Measurements from ENCODE around the gene CARD19.
"Not testable (repeated sequence)": the region's sequence is repeated elsewhere in the genome, so short reads cannot be mapped to it uniquely, and the experiment has no call there.

CARD19 gene

DNA sequence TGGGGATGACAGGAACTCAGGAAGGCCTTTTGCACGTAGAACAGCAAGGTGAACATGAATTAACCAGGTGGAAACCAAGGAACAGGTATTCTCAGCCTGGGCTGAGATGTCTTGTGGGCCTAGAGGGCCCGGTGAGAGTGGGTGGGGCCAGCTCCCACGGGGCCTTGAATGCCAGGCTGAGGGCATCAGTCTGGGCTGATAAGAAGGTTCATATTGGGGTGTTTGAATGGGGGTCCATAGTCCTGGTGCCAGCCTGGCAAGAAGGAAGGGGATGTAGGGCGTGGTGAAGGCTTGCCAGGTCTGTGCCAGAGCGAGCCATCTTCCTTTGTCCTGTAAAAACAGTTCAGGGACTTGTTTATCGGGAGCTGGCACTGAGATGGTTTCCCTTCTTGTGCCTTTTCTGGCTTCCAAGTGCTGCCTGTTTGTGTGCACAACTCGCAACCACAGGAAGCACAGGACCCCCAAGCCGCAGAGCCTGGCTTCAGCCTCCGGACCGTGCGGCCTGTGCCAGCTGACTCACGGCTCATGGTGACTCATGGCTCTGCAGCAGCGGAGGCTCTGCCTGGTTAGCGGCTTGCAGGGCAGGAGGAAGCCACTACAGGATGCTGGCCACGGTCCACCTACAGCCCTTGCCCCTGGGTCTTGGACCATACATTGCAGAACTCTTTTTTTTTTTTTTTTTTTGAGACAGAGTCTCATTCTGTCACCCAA is 2.4 kb downstream of the CARD19 start:
- peak; percentile 77 for DNase-seq
- Mint-ChIP-seq H3K4me1 (peaks cover 65% of the 10 kb centered on the region), H3K36me3 (ENCODE audit: low read depth) (peaks cover 10% of the 10 kb centered on the region), H3K4me3 (peak overlapping the region; percentile 84), H3K9me3 (peaks cover 5% of the 10 kb centered on the region), H3K27me3 (no peaks in the 10 kb centered on the region), H3K27ac (peak overlapping the region; percentile 73)
- ATAC-seq, result peak; percentile 45

DNA sequence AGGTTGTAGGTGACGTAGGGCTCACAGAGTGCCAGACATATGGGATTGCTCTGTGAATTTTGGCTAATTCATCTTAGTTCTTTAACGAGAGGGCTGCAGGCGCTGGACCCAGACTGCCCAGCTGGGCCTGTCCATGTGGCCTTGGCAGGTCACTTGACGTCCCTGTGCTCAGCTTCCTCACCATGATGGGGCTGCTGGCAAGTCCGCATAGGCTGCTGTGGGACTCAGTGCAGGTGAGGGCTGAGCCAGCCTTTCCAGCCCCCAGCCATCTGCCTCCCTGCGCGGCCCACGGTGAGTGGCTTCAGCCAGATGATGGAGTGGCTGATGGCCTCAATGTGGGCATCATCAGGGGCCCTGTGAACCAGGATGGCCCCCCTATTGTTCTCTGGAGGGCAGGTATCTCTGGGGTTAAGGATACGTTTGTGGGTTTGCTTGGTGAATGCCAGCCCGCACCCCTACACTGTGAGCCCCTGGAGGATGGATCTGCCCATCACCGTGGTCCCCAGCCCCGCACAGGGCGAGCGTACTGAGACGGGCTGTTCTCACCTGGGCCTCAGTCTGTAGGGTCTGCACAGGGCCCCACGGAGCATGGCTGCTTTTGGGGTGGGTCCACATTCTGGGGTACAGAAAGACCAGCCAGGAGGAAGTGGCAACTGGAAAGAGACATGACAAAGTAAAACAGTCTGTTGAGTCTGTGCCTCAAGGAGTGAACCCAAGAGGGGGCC is 3.7 kb downstream of the CARD19 start:
- Mint-ChIP-seq H3K27ac (peak overlapping the region; percentile 43), H3K4me1 (peaks cover 60% of the 10 kb centered on the region), H3K4me3 (no peak overlapping the region), H3K9me3 (peaks cover 7% of the 10 kb centered on the region), H3K27me3 (no peaks in the 10 kb centered on the region), H3K36me3 (ENCODE audit: low read depth) (peaks cover 23% of the 10 kb centered on the region)
- ATAC-seq (no peak), DNase-seq (no peak)

DNA sequence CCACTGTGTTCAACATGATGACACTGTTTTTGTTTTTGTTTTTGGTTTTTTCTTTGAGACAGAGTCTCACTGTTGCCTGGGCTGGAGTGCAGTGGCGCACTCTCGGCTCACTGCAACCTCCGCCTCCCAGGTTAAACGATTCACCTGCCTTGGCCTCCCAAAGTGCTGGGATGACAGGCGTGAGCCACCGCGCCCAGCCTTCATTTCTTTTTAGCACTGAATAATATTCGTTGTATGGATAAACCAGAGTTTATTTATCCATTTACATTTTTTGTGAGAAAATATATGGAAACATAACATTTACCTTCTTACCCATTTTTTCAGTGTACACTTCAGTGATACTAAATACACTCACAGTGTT is 4.2 kb downstream of the CARD19 start:
- no peak overlapping the region for H3K4me3 Mint-ChIP-seq
- peaks cover 7% of the 10 kb centered on the region for H3K9me3 Mint-ChIP-seq
- no peak for DNase-seq
- H3K27me3 Mint-ChIP-seq, result no peaks in the 10 kb centered on the region
- H3K27ac Mint-ChIP-seq, result no peak overlapping the region
- ATAC-seq, result no peak
- peaks cover 61% of the 10 kb centered on the region for H3K4me1 Mint-ChIP-seq
- peaks cover 26% of the 10 kb centered on the region for H3K36me3 Mint-ChIP-seq (ENCODE audit: low read depth)

DNA sequence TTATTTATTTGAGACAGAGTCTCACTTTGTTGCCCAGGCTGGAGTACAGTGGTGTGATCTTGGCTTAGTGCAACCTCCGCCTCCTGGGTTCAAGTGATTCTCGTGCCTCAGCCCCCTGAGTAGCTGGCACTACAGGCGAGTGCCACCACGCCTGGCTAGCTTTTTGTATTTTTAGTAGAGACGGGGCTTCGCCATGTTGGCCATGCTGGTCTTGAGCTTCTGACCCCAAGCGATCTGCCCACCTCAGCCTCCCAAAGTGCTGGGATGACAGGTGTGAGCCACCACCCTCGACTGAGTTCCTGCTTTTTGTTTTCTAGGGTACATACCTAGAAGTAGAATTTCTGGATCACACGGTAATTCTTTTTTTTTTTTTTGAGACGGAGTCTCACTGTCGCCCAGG is 5.1 kb downstream of the CARD19 start:
- Mint-ChIP-seq H3K36me3 (ENCODE audit: low read depth) (peaks cover 27% of the 10 kb centered on the region), H3K4me1 (peaks cover 69% of the 10 kb centered on the region)
- H3K27me3 Mint-ChIP-seq, H3K27ac Mint-ChIP-seq, ATAC-seq, DNase-seq, H3K4me3 Mint-ChIP-seq, H3K9me3 Mint-ChIP-seq: not testable (repeated sequence)

DNA sequence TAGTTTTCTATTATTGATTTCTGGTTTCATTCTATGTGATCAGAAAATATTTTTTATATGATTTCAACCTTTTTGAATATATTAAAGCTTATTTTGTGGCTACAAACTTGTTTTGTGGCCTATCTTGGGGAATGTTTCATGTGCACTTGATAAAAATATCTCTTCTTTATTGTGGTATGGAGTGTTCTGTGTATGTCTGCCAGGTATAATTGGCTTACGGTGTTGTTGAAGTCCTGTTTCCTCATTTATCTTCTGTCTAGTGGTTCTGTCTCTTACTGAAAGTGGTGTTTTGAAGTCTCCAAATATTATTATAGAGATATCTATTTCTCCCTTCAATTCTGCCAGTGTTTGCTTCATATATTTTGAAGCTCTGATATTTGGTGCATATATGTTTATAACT is 9.6 kb downstream of the CARD19 start:
- peaks cover 4% of the 10 kb centered on the region for H3K9me3 Mint-ChIP-seq
- no peak for DNase-seq
- no peak overlapping the region for H3K4me3 Mint-ChIP-seq
- no peak for ATAC-seq
- H3K27me3 Mint-ChIP-seq, result no peaks in the 10 kb centered on the region
- peaks cover 71% of the 10 kb centered on the region for H3K4me1 Mint-ChIP-seq
- H3K27ac Mint-ChIP-seq, result no peak overlapping the region
- peaks cover 30% of the 10 kb centered on the region for H3K36me3 Mint-ChIP-seq (ENCODE audit: low read depth)

DNA sequence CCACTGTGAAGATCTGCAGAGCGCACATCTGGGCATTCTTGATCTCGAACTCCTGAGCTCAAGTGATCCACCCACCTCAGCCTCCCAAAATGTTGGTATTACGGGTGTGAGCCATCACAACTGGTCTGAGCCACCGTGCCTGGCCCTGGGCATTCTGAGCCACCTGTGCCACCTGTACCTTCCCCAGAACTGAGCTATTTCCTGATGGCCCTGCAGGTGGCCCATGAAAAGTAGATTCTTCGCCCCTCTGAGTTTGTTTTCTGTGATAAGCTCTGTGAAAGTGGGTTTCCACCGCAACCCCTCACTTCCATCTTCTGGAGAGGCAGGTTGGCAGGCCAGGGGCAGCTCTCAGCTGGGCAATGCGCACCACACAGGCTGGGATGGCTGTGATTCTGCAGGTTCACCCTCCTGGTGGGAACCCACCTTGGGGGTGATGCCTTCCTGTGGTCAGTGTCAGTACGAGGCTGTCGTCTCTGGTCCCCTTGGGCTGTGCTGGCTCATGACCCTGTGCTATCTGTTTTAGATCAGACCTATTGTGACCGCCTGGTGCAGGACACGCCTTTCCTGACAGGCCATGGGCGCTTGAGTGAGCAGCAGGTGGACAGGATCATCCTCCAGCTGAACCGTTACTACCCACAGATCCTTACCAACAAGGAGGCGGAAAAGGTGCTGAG is 11.3 kb downstream of the CARD19 start:
- no peaks in the 10 kb centered on the region for H3K27me3 Mint-ChIP-seq
- H3K36me3 Mint-ChIP-seq (ENCODE audit: low read depth), result peaks cover 30% of the 10 kb centered on the region
- peaks cover 3% of the 10 kb centered on the region for H3K9me3 Mint-ChIP-seq
- no peak for ATAC-seq
- H3K4me3 Mint-ChIP-seq, result no peak overlapping the region
- peaks cover 66% of the 10 kb centered on the region for H3K4me1 Mint-ChIP-seq
- H3K27ac Mint-ChIP-seq, result no peak overlapping the region
- no peak for DNase-seq

DNA sequence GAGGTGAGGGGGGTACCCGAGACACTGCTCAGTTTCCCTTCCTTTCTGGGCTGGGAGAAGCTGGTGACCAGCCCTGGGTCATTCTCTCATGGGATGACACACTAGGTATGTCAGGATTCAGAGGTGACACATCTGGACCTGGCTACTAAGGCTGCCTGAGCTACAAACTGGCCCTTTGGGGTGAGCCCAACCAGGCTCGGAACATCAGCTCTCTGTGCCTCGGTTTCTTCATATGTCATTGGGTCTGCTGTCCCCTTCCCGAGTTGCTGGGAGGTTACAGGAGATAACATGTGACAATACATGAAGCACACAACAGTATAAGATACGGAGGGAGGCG is 11.8 kb downstream of the CARD19 start:
- DNase-seq (no peak), ATAC-seq (no peak)
- no peaks in the 10 kb centered on the region for H3K27me3 Mint-ChIP-seq
- no peak overlapping the region for H3K4me3 Mint-ChIP-seq
- peaks cover 28% of the 10 kb centered on the region for H3K36me3 Mint-ChIP-seq (ENCODE audit: low read depth)
- peaks cover 3% of the 10 kb centered on the region for H3K9me3 Mint-ChIP-seq
- peaks cover 61% of the 10 kb centered on the region for H3K4me1 Mint-ChIP-seq
- H3K27ac Mint-ChIP-seq, result peak overlapping the region; percentile 39

DNA sequence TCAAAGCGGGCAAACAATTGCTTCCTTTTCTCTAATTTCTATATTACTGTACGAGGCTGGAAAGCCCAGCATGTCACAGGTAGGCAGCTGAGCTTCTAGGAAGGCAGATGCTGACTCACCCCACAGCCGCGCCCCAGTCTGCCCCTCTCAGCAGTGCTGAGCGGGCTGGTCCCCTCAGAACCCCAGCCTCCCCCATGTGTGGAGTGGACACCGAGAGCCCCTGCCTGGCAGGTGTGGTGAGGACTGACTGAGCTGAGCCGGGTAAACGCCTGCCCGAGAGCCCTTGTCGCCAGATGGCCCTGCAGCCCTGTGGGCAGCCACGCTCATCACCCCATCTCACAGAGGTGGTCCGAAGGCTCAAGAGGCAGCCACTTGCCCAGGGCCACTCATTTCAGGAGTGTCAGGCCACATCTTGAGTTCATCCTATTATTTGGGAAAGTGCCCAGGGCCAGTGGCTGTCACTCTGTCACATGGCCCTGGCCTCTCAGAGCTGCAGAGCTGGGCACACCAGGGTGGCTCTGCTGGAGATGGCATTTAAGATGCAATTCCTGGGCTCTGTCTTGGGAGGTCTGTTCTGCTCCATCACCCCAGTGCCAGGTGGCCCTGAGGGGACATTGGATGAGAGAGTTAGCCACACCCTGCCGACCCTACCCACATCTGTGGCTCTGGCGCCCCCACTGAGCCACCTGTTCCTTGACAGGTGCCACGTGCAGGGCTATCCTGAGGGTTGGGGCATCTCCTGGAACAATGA is 12.4 kb downstream of the CARD19 start:
- Mint-ChIP-seq H3K27me3 (no peaks in the 10 kb centered on the region), H3K36me3 (ENCODE audit: low read depth) (peaks cover 27% of the 10 kb centered on the region), H3K4me1 (peaks cover 57% of the 10 kb centered on the region), H3K9me3 (peaks cover 2% of the 10 kb centered on the region), H3K27ac (no peak overlapping the region), H3K4me3 (no peak overlapping the region)
- DNase-seq (no peak), ATAC-seq (peak; percentile 74)

DNA sequence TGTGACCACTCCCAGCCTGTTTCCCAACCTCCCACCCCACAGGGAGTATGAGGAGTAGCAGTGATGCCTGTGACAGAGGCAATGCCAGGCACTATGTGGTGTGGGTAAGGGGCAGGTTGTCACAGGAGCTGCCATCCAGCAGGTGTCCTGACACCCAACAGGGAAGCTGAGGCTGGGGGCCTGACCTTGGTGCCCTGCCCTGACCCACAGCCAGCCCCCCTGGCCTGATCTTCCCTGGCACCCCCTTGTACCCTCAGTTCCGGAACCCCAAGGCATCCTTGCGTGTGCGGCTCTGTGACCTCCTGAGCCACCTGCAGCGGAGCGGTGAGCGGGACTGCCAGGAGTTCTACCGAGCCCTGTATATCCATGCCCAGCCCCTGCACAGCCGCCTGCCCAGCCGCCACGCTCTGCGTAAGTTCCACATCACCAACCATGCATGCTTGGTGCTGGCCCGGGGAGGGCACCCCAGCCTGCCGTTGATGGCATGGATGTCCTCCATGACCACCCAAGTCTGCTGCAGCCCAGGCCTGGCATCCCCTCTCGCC is 14.4 kb downstream of the CARD19 start:
- H3K4me1 Mint-ChIP-seq, result peaks cover 50% of the 10 kb centered on the region
- ATAC-seq, result no peak
- DNase-seq, result no peak
- H3K36me3 Mint-ChIP-seq (ENCODE audit: low read depth), result peaks cover 12% of the 10 kb centered on the region
- H3K4me3 Mint-ChIP-seq, result no peak overlapping the region
- H3K27me3 Mint-ChIP-seq, result no peaks in the 10 kb centered on the region
- no peaks in the 10 kb centered on the region for H3K9me3 Mint-ChIP-seq
- H3K27ac Mint-ChIP-seq, result no peak overlapping the region

DNA sequence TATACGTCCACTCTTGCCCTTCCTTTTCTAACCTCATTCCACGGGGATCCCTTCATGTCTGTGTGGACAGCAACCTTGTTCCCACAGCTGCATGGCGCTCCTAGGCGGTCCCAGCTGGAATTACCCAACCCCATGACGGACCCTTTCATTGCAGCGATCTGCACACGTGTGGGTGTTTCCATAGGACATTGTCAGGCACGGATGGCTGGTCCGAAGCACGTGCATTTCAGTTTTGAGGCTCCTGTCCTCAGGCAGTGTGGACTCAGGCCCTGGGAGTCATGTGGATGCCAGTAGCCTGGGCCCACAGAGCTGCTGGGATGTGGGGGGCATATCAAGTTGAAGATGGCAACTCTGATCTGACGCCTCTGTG is 15.0 kb downstream of the CARD19 start:
- Mint-ChIP-seq H3K27ac (no peak overlapping the region), H3K9me3 (no peaks in the 10 kb centered on the region), H3K27me3 (no peaks in the 10 kb centered on the region), H3K4me3 (no peak overlapping the region), H3K36me3 (ENCODE audit: low read depth) (peaks cover 11% of the 10 kb centered on the region), H3K4me1 (peaks cover 44% of the 10 kb centered on the region)
- DNase-seq (no peak), ATAC-seq (no peak)

DNA sequence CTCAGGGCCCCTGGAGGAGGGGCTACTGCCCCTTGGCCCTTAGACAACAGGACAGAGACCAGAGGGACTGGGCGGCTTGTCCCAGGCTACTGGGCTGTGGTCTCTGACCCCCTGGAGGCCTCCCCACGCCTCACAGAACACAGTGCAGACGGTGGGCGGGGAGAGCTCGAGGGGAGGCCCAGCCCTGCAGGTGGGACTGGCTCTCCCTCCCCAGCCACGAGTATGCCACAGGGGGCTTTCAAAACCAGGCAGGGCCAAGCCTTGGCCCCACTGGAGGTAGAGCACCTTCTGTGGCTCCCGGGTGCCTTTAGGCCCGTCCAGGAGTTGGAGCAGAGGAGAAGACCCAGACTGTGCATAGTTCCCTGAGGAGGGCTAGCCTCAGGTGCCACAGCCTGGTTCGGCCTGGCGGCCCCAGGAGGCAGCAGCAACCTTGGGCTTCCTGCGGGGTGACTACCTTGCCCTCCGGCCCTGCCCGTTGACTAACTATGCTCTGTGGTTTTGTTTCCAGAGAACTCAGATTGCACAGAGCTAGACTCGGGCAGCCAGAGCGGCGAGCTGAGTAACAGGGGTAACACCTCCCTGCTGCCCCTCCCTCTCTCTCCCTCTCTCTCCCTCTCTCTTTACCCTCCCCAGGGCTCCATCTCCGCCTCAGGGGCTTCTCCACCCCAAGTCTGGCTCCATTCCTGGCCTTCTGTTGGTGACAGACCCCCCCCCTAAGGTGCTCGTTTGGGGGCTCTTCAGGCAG is 15.5 kb downstream of the CARD19 start:
- Mint-ChIP-seq H3K36me3 (ENCODE audit: low read depth) (peaks cover 10% of the 10 kb centered on the region), H3K27ac (no peak overlapping the region), H3K9me3 (no peaks in the 10 kb centered on the region), H3K4me3 (no peak overlapping the region), H3K27me3 (no peaks in the 10 kb centered on the region), H3K4me1 (peaks cover 41% of the 10 kb centered on the region)
- DNase-seq, result no peak
- ATAC-seq, result peak; percentile 47

DNA sequence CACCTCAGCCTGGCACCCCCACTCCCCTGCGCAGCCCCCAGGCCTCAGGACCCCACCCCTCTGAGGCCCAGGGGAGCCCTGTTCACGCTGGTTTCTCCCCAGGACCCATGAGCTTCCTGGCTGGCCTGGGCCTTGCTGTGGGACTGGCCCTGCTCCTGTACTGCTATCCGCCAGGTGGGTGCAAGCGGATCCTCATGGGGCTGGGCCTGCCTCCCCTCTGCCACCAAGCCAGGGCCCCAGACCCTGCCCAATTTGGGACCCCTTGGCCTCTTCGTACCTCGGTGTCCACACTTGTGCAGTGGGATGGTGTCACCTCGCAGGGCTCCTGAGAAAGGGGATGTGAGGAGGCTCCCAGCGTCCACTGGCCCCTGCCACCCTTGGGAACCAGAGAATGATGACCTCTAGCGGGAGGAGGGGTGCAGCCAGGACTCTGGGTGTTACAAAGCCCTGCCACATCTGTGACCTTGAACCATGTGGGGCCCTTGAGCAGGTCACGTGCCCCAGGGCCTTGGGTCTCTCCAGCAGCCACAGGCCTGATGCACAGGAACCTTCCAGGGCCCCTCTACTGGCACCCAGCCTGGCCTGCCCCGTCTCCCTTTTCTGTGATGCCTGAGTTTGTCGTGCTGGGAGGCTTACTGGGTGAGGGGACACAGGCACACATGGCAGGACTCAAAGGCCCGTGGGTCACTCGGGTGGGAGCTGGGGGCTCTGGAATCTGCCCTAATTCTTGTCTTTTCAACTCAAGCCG is 16.3 kb downstream of the CARD19 start:
- no peaks in the 10 kb centered on the region for H3K9me3 Mint-ChIP-seq
- no peak overlapping the region for H3K4me3 Mint-ChIP-seq
- H3K36me3 Mint-ChIP-seq (ENCODE audit: low read depth), result peaks cover 10% of the 10 kb centered on the region
- H3K27ac Mint-ChIP-seq, result no peak overlapping the region
- peaks cover 33% of the 10 kb centered on the region for H3K4me1 Mint-ChIP-seq
- no peak for DNase-seq
- ATAC-seq, result no peak
- H3K27me3 Mint-ChIP-seq, result no peaks in the 10 kb centered on the region

DNA sequence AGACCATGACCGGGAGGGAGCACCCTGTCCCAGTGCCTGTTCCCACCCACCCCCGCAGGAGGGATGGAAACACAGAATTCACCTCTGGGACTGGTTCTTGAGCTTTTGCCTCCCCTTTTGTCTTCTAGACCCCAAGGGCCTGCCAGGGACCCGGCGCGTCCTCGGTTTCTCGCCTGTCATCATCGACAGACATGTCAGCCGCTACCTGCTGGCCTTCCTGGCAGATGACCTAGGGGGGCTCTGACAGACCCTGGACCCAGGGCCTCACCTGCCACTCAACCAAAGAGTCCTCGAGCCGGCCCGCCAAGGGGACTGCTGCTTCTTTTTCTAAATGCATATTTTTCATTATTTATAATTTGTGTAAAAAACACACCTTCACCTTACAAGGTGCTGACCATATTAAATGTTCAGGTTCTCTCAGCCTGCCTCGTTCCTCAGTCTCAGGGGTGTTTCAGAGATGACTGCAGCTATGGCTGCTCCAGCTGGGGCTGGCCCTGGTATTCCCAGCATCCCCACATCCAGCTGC is 16.9 kb downstream of the CARD19 start:
- DNase-seq (no peak), ATAC-seq (no peak)
- peaks cover 27% of the 10 kb centered on the region for H3K4me1 Mint-ChIP-seq
- peaks cover 10% of the 10 kb centered on the region for H3K36me3 Mint-ChIP-seq (ENCODE audit: low read depth)
- no peaks in the 10 kb centered on the region for H3K9me3 Mint-ChIP-seq
- no peak overlapping the region for H3K27ac Mint-ChIP-seq
- no peak overlapping the region for H3K4me3 Mint-ChIP-seq
- no peaks in the 10 kb centered on the region for H3K27me3 Mint-ChIP-seq

Measured in activated naive CD8-positive, alpha-beta T cell treated with anti-CD3 and anti-CD28 coated beads, Interleukin-2, amount 50 U/mL, for 24 hours (primary cell).